HG02571 (cell line): ENCODE measurements around the gene FAM83F.

Source experiments
- ATAC-seq: cut with Tn5 transposase; IDR thresholded peaks from one replicate; pipeline ENCODE4 v1.9.1; 2021; ENCODE audit warnings: mild to moderate bottlenecking, moderate library complexity; ENCODE audit not compliant: unreplicated experiment

Gene FAM83F

GRCh38 chr22:40031766-40032470 lies 37.2 kb downstream of the FAM83F start:
- no peak for ATAC-seq

- ATAC-seq: no peak
Observed at GRCh38 chr22:40033586-40034380, 39.0 kb downstream of the FAM83F start.

GRCh38 chr22:40035351-40035750 lies 40.6 kb downstream of the FAM83F start:
- ATAC-seq: no peak

GRCh38 chr22:40036126-40036525 lies 41.4 kb downstream of the FAM83F start:
- no peak for ATAC-seq

GRCh38 chr22:40036591-40037225 lies 42.0 kb downstream of the FAM83F start:
- no peak for ATAC-seq

- ATAC-seq: no peak
Observed at GRCh38 chr22:40037320-40037719, 42.6 kb downstream of the FAM83F start.

- ATAC-seq: no peak
Observed at GRCh38 chr22:40039482-40040115, 44.8 kb downstream of the FAM83F start.

GRCh38 chr22:40040927-40041326 lies 46.2 kb downstream of the FAM83F start:
- ATAC-seq: no peak

- no peak for ATAC-seq
Observed at GRCh38 chr22:40041366-40042137, 46.8 kb downstream of the FAM83F start.

- ATAC-seq: no peak
Observed at GRCh38 chr22:40042312-40042711, 47.6 kb downstream of the FAM83F start.

GRCh38 chr22:40043081-40043480 lies 48.3 kb downstream of the FAM83F start:
- ATAC-seq: no peak

GRCh38 chr22:40043793-40044101 lies 49.0 kb downstream of the FAM83F start:
- no peak for ATAC-seq

GRCh38 chr22:40044102-40044869 lies 49.5 kb downstream of the FAM83F start:
- ATAC-seq: peak; percentile 87

- peak; percentile 2 for ATAC-seq
Observed at GRCh38 chr22:40044870-40045834, 50.4 kb downstream of the FAM83F start.

- no peak for ATAC-seq
Observed at GRCh38 chr22:40046126-40046525, 51.4 kb downstream of the FAM83F start.

GRCh38 chr22:40050258-40050657 lies 55.5 kb downstream of the FAM83F start:
- peak; percentile 70 for ATAC-seq

GRCh38 chr22:40051322-40051721 lies 56.6 kb downstream of the FAM83F start:
- no peak for ATAC-seq

- ATAC-seq: no peak
Observed at GRCh38 chr22:40053460-40053859, 58.7 kb downstream of the FAM83F start.

- no peak for ATAC-seq
Observed at GRCh38 chr22:40054486-40054885, 59.7 kb downstream of the FAM83F start.
